K562 (cell line): ENCODE measurements around the gene CDC25B. TPM values are rescaled to one million over a fixed set of nuclear protein-coding genes. Genes with fewer than 3 reads are reported as not detected.
A peak's percentile ranks its signal among the peaks of the same experiment; 100 is the strongest.

ENCODE experiments used
- ARID4B ChIP-seq: sonication (generic); formaldehyde crosslinking; IDR thresholded peaks from 2 replicates; pipeline ENCODE4 v1.8.0; 2022; ENCODE audit warnings: mild to moderate bottlenecking, missing genetic modification reagents
- CBFA2T3 ChIP-seq: fragments of 450-650 bp; IDR thresholded peaks from 2 replicates; pipeline ENCODE4 v1.6.1; 2017
- CTBP1 ChIP-seq: fragments of 450-650 bp; IDR thresholded peaks from 2 replicates; pipeline ENCODE4 v1.6.1; 2016; ENCODE audit warnings: borderline replicate concordance
- HSF4 ChIP-seq: fragments of 250-450 bp; sonication (Bioruptor Pico); IDR thresholded peaks from 2 replicates; pipeline ENCODE4 v2.1.2; 2022; ENCODE audit warnings: mild to moderate bottlenecking, moderate library complexity, borderline replicate concordance
- LCOR ChIP-seq: sonication (generic); formaldehyde crosslinking; IDR thresholded peaks from 2 replicates; pipeline ENCODE4 v1.8.0; 2022; ENCODE audit warnings: mild to moderate bottlenecking, missing genetic modification reagents
- NEUROD1 ChIP-seq: fragments of 150-350 bp; IDR thresholded peaks from 2 replicates; pipeline ENCODE4 v1.6.1; 2014; ENCODE audit warnings: borderline replicate concordance, low read length, low read depth; ENCODE audit not compliant: partially characterized antibody
- NFIC ChIP-seq: fragments of 450-650 bp; IDR thresholded peaks from 2 replicates; pipeline ENCODE4 v1.6.1; 2017; ENCODE audit warnings: mild to moderate bottlenecking, inconsistent platforms
- SIRT6 ChIP-seq: IDR thresholded peaks from one replicate; pipeline ENCODE4 v1.6.1; 2012; ENCODE audit warnings: low read depth, mild to moderate bottlenecking, control low read depth, inconsistent platforms, low read length, moderate library complexity
- TAL1 ChIP-seq: fragments of 450-650 bp; IDR thresholded peaks from 2 replicates; pipeline ENCODE4 v1.6.1; 2016; ENCODE audit warnings: mild to moderate bottlenecking
- TGIF2 ChIP-seq: sonication (generic); formaldehyde crosslinking; IDR thresholded peaks from 2 replicates; pipeline ENCODE4 v1.8.1; 2022; ENCODE audit warnings: mild to moderate bottlenecking, missing genetic modification reagents, moderate library complexity
- USF2 ChIP-seq: sonication (generic); formaldehyde crosslinking; IDR thresholded peaks from 2 replicates; pipeline ENCODE4 v1.5.0; 2020; ENCODE audit warnings: missing genetic modification reagents
- ZBED1 ChIP-seq: IDR thresholded peaks from 2 replicates; pipeline ENCODE4 v1.6.1; 2014
- ZNF232 ChIP-seq: sonication (generic); formaldehyde crosslinking; IDR thresholded peaks from 2 replicates; pipeline ENCODE4 v1.8.0; 2022; ENCODE audit warnings: mild to moderate bottlenecking, missing genetic modification reagents
- ZNF407 ChIP-seq: fragments of 450-650 bp; IDR thresholded peaks from 2 replicates; pipeline ENCODE4 v1.6.1; 2016; ENCODE audit warnings: low read depth
- polyA plus RNA-seq, 8 experiments: library from polyadenylated mRNA; depleted of rRNA in 4 of 8; stranded (reverse) in 5 of 8; unstranded in 3 of 8; fragments of >200 nt; fragmentation: Nextera tagmentation in 2 of 8; fragmentation: Illumina TruSeq in 1 of 8; extraction: Ambion mirVana in 2 of 8; extraction: Trizol in 1 of 8; gene quantifications; 2 replicates each; pipeline versions ENCODE4 v1.2.1 to v1.2.3, GENCODE V29; 2011 to 2014; ENCODE audit warnings: inconsistent platforms in 1 of 8, missing spikeins in 1 of 8
- total RNA-seq, 7 experiments: library from RNA; depleted of rRNA in 6 of 7; stranded (reverse); fragments of >200 nt in 6 of 7; fragmentation: Illumina TruSeq in 2 of 7; extraction: Trizol in 2 of 7; gene quantifications; 2 replicates each; pipeline versions ENCODE4 v1.2.1 to v1.2.3, GENCODE V29; 2011 to 2021; ENCODE audit warnings: low replicate concordance in 1 of 7
- TF ChIP-seq, protein P1 (sequence below), 3 experiments: fragments of 200-800 bp in 1 of 3; sonication (Bioruptor generic) in 1 of 3; sonication (generic) in 1 of 3; formaldehyde crosslinking in 1 of 3; IDR thresholded peaks; 2 replicates each; pipeline versions ENCODE4 v1.6.1 to v1.8.0; 2016 to 2022; ENCODE audit warnings: mild to moderate bottlenecking in 2 of 3, missing compliant biosample characterization in 2 of 3, missing genetic modification characterization in 2 of 3, missing genetic modification reagents in 1 of 3

CDC25B gene
- total and polyA plus RNA-seq, 9 of the 15 experiments (the other 6 are each of a cell fraction or from before 2014, with no cell fraction given): 2.3 to 35.7 (median 9.5) TPM

DNA sequence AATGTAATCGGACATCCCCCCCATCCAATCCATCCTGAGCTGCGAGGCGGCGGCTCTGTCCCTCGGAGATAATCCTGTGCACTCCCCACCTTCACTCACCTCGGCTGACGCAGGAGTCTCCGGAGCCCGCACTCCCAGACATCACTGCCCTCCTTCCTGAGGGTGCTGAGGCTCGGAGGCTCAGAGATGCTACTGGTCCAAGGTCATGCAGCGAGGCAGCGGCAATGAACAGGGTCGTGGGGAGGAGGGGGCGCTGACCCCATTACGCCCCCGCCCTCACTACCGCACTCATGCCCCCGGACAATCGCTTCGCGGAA lies 29.0 kb upstream of the CDC25B start (continued):
- TF ChIP-seq, protein P1, sequence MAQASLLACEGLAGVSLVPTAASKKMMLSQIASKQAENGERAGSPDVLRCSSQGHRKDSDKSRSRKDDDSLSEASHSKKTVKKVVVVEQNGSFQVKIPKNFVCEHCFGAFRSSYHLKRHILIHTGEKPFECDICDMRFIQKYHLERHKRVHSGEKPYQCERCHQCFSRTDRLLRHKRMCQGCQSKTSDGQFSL (CRISPR knock-in tag; IDR thresholded peaks at IDR 0.05): peak; percentile 73; the same call in 1 of the 2 replicates
- TF ChIP-seq, protein P1 (tag; IDR thresholded peaks at IDR 0.05): no peak
- TF ChIP-seq SIRT6: no peak
- TF ChIP-seq USF2: no peak
- TF ChIP-seq TGIF2 (CRISPR knock-in tag): no peak
- peak; percentile 47; the same call in 1 of the 2 replicates for TF ChIP-seq CTBP1
- no peak for TF ChIP-seq ZBED1
- no peak for TF ChIP-seq HSF4 (CRISPR knock-in tag)
- TF ChIP-seq NEUROD1: no peak
- TF ChIP-seq ZNF232 (CRISPR knock-in tag): no peak
- TF ChIP-seq TAL1: peak; percentile 26; the same call in 1 of the 2 replicates
- no peak for TF ChIP-seq NFIC
- TF ChIP-seq ARID4B (CRISPR knock-in tag): peak; percentile 67; the same call in 1 of the 2 replicates
- peak; percentile 67 for TF ChIP-seq CBFA2T3
- no peak for TF ChIP-seq ZNF407
- TF ChIP-seq LCOR (CRISPR knock-in tag): no peak
